ENCODE data around the gene SLC35F6.
A peak's percentile ranks its signal among the peaks of the same experiment; 100 is the strongest.

SLC35F6 gene

DNA sequence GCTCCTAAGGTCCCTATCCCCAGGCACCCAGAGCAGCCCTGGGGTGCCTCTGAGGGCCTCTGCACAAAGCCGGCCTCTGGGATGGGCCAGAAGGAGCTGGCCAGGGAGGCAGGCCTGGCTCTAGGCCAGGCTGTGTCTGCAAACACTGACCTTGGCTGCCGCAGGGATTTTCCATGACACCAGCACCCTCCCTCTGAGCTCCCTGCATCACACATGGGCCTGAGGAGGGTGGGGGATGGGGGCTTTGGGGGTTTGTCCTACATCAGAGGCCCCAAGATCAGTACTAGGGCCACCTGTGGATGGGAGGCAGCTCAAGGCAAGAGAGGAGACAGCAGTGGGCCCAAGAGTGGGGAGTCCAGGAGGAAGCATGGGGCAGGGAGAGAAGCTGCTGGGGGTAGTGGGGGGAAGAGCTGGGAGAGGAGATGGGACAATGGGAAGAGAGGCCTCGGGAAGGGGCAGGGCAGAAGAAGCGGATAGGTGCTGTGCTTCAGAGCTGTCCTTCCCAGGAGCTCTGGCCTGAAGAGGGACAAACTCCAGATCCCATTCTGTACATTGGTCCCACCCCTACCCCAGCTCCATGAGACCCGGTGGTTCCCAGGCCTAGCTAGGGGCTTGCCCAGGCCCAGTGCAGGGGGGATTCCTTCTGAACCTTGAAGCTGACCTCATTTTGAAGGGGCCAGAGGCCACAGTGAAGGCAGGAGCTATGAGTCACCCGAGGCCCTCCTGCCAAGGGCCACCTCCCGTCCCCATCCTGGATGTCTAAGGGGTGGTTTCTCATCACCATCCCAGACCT, 43.6 kb upstream of the SLC35F6 start:
- no peak overlapping the region for H3K4me3 ChIP-seq (ENCODE audit: low read length)
- DNase-seq (ENCODE audit: low read depth) = no peak
- TF ChIP-seq, protein P1, sequence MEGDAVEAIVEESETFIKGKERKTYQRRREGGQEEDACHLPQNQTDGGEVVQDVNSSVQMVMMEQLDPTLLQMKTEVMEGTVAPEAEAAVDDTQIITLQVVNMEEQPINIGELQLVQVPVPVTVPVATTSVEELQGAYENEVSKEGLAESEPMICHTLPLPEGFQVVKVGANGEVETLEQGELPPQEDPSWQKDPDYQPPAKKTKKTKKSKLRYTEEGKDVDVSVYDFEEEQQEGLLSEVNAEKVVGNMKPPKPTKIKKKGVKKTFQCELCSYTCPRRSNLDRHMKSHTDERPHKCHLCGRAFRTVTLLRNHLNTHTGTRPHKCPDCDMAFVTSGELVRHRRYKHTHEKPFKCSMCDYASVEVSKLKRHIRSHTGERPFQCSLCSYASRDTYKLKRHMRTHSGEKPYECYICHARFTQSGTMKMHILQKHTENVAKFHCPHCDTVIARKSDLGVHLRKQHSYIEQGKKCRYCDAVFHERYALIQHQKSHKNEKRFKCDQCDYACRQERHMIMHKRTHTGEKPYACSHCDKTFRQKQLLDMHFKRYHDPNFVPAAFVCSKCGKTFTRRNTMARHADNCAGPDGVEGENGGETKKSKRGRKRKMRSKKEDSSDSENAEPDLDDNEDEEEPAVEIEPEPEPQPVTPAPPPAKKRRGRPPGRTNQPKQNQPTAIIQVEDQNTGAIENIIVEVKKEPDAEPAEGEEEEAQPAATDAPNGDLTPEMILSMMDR (IDR thresholded peaks at IDR 0.05; ENCODE audit: insufficient read depth, low read depth, low read length, missing control alignments) = no peak

DNA sequence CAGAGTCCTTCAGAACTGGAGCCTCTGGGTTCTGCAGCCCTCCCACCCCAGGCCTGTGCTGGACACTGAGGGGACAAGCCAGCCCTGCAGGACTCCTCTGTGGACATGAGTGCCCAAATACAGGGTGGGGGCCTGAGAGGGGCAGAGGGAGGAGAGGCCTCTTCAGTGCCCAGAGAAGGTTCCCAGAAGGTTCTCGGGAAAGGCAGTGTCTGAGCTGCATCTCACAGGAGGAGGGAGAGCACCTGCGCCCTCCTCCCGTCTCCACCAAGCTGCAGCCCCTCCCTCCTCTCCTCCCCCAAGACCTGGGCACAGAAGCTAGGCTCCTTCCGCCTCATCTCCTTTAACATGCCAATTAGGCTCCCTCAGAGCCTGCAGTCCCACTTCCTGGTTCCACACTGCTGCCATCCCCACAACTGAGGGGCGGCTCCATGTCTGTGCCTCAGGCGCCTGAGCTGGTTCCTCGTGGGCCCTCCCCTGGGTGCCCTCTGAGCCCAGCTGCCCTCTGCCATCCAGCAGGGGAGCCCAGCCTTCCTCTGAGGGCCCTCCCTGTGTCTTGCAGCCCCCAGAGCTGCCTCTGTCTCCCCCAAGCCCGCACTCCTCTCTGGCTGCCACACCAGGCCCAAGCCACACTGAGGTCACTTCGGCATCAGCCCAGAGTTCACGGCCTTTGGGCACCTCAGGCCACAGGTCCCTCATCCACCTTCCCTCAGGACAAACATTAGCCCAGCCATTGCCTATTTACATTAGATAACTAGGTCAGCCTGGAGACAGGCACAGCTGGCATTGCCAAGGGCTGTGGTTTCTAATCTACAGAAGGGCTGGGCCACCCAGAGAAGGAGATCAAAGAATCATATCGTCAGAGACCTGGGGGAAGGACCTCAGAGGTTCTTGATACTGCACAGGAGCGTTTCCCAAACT, 42.7 kb upstream of the SLC35F6 start:
- no peak overlapping the region for H3K4me3 ChIP-seq (ENCODE audit: low read length)
- TF ChIP-seq, protein P1 (IDR thresholded peaks at IDR 0.05; ENCODE audit: insufficient read depth, low read depth, low read length, missing control alignments) = no peak
- DNase-seq (ENCODE audit: low read depth) = no peak

GRCh38 chr2:26722328-26722727, 41.8 kb upstream of the SLC35F6 start:
- TF ChIP-seq, protein P1 (IDR thresholded peaks at IDR 0.05; ENCODE audit: insufficient read depth, low read depth, low read length, missing control alignments) = no peak
- no peak for DNase-seq (ENCODE audit: low read depth)
- H3K4me3 ChIP-seq (ENCODE audit: low read length) = no peak overlapping the region

GRCh38 chr2:26722911-26723310, 41.2 kb upstream of the SLC35F6 start:
- DNase-seq (ENCODE audit: low read depth) = no peak
- TF ChIP-seq, protein P1 (IDR thresholded peaks at IDR 0.05; ENCODE audit: insufficient read depth, low read depth, low read length, missing control alignments) = no peak
- no peak overlapping the region for H3K4me3 ChIP-seq (ENCODE audit: low read length)

GRCh38 chr2:26723475-26723874, 40.6 kb upstream of the SLC35F6 start:
- DNase-seq (ENCODE audit: low read depth) = no peak
- TF ChIP-seq, protein P1 (IDR thresholded peaks at IDR 0.05; ENCODE audit: insufficient read depth, low read depth, low read length, missing control alignments) = no peak
- H3K4me3 ChIP-seq (ENCODE audit: low read length) = no peak overlapping the region

DNA sequence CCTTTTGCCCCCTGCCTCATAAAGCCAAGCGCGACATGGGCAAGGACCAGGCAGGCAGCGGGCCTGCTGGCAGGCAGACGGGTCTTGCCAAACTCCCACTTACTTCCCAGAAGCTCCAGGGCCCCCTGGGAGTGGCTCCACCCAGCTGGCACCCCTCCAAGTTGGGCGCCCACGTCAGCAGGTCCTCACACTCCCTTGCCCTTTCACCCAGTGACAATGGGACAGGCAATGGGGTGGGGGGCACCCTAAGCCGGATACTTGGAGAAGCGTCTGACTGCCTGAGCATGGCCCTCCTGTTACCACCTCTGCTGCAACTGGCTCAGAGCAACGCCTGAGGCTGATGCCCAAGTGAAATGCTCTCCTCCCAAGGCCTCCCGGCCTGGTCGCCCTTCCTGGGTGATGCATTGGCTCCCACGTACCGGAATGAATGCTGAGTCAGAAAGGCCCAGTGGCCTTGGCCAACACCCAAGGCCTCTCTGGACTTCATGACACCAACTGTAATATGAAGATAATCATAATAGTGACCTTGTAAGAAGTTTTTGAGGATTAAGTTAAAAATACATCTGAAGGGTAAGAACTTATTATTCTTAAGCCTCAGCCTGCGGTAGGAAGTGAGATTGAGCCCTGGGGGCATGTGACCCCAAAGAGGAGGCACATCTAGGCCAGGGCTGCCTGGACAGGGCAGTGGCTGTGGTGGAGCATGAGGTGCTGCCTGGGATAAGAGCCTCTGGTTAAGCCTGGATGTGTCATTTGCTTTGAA, 39.9 kb upstream of the SLC35F6 start:
- peak; percentile 55 for DNase-seq (ENCODE audit: low read depth)
- TF ChIP-seq, protein P1 (IDR thresholded peaks at IDR 0.05; ENCODE audit: insufficient read depth, low read depth, low read length, missing control alignments) = no peak
- no peak overlapping the region for H3K4me3 ChIP-seq (ENCODE audit: low read length)
